Stimulated activated CD4-positive, alpha-beta T cell treated with anti-CD3 and anti-CD28 coated beads, Interleukin-4, amount 100 ng/mL, for 4 hours (primary cell): ENCODE data around the gene COL5A1.
"Not testable (repeated sequence)": the region's sequence is repeated elsewhere in the genome, so short reads cannot be mapped to it uniquely, and the experiment has no call there.

Experiments used
- DNase-seq, 2 experiments: peaks; one replicate each; pipeline ENCODE4 v3.0.0-alpha.2; 2020

COL5A1 gene

GRCh38 chr9:134658378-134658955, 16.9 kb downstream of the COL5A1 start:
- no peak for DNase-seq

GRCh38 chr9:134659688-134660131, 18.1 kb downstream of the COL5A1 start:
- DNase-seq = no peak

GRCh38 chr9:134660407-134660806, 18.8 kb downstream of the COL5A1 start:
- no peak for DNase-seq

GRCh38 chr9:134661299-134661698, 19.7 kb downstream of the COL5A1 start:
- DNase-seq = no peak

- no peak for DNase-seq
Measured at GRCh38 chr9:134661791-134662142, 20.2 kb downstream of the COL5A1 start.

- DNase-seq = no peak
Measured at GRCh38 chr9:134662143-134662876, 20.7 kb downstream of the COL5A1 start.

- no peak for DNase-seq
Measured at GRCh38 chr9:134663084-134663483, 21.5 kb downstream of the COL5A1 start.

- DNase-seq = no peak
Measured at GRCh38 chr9:134663753-134664415, 22.3 kb downstream of the COL5A1 start.

GRCh38 chr9:134664446-134664845, 22.8 kb downstream of the COL5A1 start:
- no peak for DNase-seq

- DNase-seq = no peak
Measured at GRCh38 chr9:134666208-134666607, 24.6 kb downstream of the COL5A1 start.

GRCh38 chr9:134666831-134667230, 25.2 kb downstream of the COL5A1 start:
- DNase-seq = no peak

- DNase-seq = not testable (repeated sequence)
Measured at GRCh38 chr9:134668977-134669376, 27.4 kb downstream of the COL5A1 start.

- no peak for DNase-seq
Measured at GRCh38 chr9:134669399-134669955, 27.9 kb downstream of the COL5A1 start.

GRCh38 chr9:134670042-134670525, 28.5 kb downstream of the COL5A1 start:
- no peak for DNase-seq

- DNase-seq = no peak
Measured at GRCh38 chr9:134670851-134671281, 29.3 kb downstream of the COL5A1 start.

- no peak for DNase-seq
Measured at GRCh38 chr9:134671341-134672113, 29.9 kb downstream of the COL5A1 start.

- DNase-seq = no peak
Measured at GRCh38 chr9:134676361-134676760, 34.8 kb downstream of the COL5A1 start.

GRCh38 chr9:134676886-134677285, 35.3 kb downstream of the COL5A1 start:
- DNase-seq = no peak

GRCh38 chr9:134677743-134678142, 36.1 kb downstream of the COL5A1 start:
- no peak for DNase-seq

GRCh38 chr9:134678206-134678605, 36.6 kb downstream of the COL5A1 start:
- no peak for DNase-seq

GRCh38 chr9:134678666-134679443, 37.3 kb downstream of the COL5A1 start:
- no peak for DNase-seq
